ENCODE results near the gene ACSL3. TPM values are rescaled to one million over a fixed set of nuclear protein-coding genes. Genes with fewer than 3 reads are reported as not detected.

ACSL3 gene
- total RNA-seq, 1 donor from 2014 or later: 48.9 TPM

DNA sequence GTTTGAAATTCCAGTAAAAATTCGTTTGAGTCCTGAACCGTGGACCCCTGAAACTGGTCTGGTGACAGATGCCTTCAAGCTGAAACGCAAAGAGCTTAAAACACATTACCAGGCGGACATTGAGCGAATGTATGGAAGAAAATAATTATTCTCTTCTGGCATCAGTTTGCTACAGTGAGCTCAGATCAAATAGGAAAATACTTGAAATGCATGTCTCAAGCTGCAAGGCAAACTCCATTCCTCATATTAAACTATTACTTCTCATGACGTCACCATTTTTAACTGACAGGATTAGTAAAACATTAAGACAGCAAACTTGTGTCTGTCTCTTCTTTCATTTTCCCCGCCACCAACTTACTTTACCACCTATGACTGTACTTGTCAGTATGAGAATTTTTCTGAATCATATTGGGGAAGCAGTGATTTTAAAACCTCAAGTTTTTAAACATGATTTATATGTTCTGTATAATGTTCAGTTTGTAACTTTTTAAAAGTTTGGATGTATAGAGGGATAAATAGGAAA lies 80.7 kb downstream of the ACSL3 start:
- Histone ChIP-seq H3K36me3 (peaks cover 15 to 51% of the 10 kb centered on the region in 2 donors), H3K4me1 (peaks cover 0 to 2% of the 10 kb centered on the region in 2 donors), H3K27ac (no peak overlapping the region), H3K9me3 (peaks cover 8 to 24% of the 10 kb centered on the region in 2 donors), H3K27me3 (no peaks in the 10 kb centered on the region), H3K4me3 (no peak overlapping the region)
- TF ChIP-seq, protein P1, sequence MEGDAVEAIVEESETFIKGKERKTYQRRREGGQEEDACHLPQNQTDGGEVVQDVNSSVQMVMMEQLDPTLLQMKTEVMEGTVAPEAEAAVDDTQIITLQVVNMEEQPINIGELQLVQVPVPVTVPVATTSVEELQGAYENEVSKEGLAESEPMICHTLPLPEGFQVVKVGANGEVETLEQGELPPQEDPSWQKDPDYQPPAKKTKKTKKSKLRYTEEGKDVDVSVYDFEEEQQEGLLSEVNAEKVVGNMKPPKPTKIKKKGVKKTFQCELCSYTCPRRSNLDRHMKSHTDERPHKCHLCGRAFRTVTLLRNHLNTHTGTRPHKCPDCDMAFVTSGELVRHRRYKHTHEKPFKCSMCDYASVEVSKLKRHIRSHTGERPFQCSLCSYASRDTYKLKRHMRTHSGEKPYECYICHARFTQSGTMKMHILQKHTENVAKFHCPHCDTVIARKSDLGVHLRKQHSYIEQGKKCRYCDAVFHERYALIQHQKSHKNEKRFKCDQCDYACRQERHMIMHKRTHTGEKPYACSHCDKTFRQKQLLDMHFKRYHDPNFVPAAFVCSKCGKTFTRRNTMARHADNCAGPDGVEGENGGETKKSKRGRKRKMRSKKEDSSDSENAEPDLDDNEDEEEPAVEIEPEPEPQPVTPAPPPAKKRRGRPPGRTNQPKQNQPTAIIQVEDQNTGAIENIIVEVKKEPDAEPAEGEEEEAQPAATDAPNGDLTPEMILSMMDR (IDR thresholded peaks at IDR 0.05): no peak
- intact Hi-C loops (cut with DNase I): no loop called here
- DNase-seq (ENCODE audit: low spot score in 2 of 2): no peak

DNA sequence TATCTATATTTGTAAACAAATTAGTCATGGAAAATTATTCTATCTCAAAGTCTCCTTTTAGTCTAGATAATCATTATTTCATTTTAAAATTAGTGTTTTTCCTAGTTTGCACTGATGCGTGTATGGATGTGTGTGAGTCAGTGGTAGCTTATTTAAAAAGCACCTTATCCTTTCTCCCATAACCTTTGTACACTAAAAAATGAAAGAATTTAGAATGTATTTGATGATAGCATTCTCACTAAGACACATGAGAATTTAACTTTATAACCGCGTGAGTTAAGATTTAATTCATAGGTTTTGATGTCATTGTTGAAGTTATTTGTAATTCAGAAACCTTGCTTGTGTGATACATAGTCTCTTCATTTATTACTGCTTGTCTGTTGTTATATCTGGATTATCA lies 81.7 kb downstream of the ACSL3 start:
- peaks cover 8 to 17% of the 10 kb centered on the region in 2 donors for H3K9me3 ChIP-seq
- H3K27ac ChIP-seq: no peak overlapping the region
- peaks cover 15 to 41% of the 10 kb centered on the region in 2 donors for H3K36me3 ChIP-seq
- peaks cover 0 to 2% of the 10 kb centered on the region in 2 donors for H3K4me1 ChIP-seq
- TF ChIP-seq, protein P1 (IDR thresholded peaks at IDR 0.05): no peak
- no peak for DNase-seq (ENCODE audit: low spot score in 2 of 2)
- intact Hi-C loops (cut with DNase I): no loop called here
- H3K4me3 ChIP-seq: no peak overlapping the region
- H3K27me3 ChIP-seq: no peaks in the 10 kb centered on the region

DNA sequence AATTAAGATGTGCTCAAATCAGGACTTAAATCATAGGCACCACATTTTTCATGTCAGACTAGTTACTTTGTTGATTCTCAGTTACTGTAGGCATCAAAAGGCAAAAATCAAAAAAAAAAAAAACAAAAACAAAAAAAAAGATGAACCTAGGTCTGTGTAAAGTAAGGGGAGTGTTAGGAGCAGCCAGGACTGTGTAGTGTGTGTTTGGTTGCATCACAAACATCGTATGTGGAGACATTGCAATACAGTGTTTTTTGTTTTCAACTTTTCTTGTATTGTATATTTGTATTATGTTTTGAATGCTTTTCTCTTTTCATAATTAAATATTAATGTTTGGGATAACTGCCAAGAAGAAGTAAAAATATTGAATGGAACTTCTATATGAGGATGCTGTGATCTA lies 82.1 kb downstream of the ACSL3 start:
- H3K36me3 ChIP-seq: peaks cover 15 to 37% of the 10 kb centered on the region in 2 donors
- no peak for DNase-seq (ENCODE audit: low spot score in 2 of 2)
- peaks cover 0 to 2% of the 10 kb centered on the region in 2 donors for H3K4me1 ChIP-seq
- TF ChIP-seq, protein P1 (IDR thresholded peaks at IDR 0.05): no peak
- H3K4me3 ChIP-seq: no peak overlapping the region
- no peak overlapping the region for H3K27ac ChIP-seq
- intact Hi-C loops (cut with DNase I): no loop called here
- no peaks in the 10 kb centered on the region for H3K27me3 ChIP-seq
- peaks cover 8 to 13% of the 10 kb centered on the region in 2 donors for H3K9me3 ChIP-seq

DNA sequence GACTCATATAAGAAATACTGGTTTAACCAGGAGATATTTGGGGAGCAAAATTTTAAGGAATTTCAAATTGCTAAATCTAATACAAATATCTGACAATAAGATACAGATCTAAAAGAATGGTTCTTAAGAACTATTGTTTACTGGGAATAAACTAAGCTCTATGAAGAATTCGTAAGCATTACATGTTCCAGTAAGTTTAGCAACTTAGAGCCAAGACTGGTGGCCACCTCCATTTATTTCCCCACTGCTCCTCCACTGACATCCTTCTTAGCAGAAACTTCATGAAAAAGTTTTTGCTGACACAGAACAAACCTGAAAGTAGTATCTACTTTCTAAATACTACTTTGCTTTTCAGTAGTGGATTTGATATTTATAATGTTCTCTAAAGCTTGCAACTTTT lies 83.0 kb downstream of the ACSL3 start:
- Histone ChIP-seq H3K27ac (no peak overlapping the region), H3K27me3 (no peaks in the 10 kb centered on the region), H3K4me1 (peaks cover 0 to 2% of the 10 kb centered on the region in 2 donors), H3K4me3 (no peak overlapping the region), H3K36me3 (peaks cover 10 to 29% of the 10 kb centered on the region in 2 donors), H3K9me3 (peaks cover under 1 to 4% of the 10 kb centered on the region in 2 donors)
- TF ChIP-seq, protein P1 (IDR thresholded peaks at IDR 0.05): no peak
- intact Hi-C loops (cut with DNase I): no loop called here
- no peak for DNase-seq (ENCODE audit: low spot score in 2 of 2)

DNA sequence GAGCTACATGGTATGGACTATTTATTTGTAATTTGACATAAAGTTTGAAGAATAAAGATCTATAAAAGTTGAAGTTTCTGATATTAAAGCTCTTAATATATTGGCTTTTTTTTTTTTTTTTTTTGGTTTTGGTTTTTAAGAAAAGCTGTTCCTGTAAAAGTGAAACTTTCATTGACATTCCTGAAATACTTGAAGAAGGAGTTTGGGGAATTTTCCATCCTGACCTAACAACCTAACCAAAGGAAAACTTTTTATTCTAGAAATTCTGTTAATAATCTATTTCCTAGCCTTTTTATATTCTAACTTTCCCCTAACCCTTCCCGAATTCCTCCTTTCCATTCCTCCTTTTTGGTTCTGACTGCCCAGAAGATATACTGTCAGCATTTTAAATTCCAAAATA lies 83.7 kb downstream of the ACSL3 start:
- DNase-seq (ENCODE audit: low spot score in 2 of 2): no peak
- TF ChIP-seq, protein P1 (IDR thresholded peaks at IDR 0.05): no peak
- H3K4me3 ChIP-seq: no peak overlapping the region
- peaks cover 10 to 21% of the 10 kb centered on the region in 2 donors for H3K36me3 ChIP-seq
- no peaks in the 10 kb centered on the region for H3K9me3 ChIP-seq
- H3K27ac ChIP-seq: no peak overlapping the region
- intact Hi-C loops (cut with DNase I): no loop called here
- H3K27me3 ChIP-seq: no peaks in the 10 kb centered on the region
- H3K4me1 ChIP-seq: peaks cover 0 to 2% of the 10 kb centered on the region in 2 donors

All from ascending aorta (tissue), 2 donors.